GM12878 (cell line): ENCODE results near the gene SLC45A2. TPM values are rescaled to one million over a fixed set of nuclear protein-coding genes. Genes with fewer than 3 reads are reported as not detected.
A peak's percentile ranks its signal among the peaks of the same experiment; 100 is the strongest.

Source experiments
- ATAC-seq: fragments of 200-7000 bp; cut with Tn5 transposase; 3 replicates; pipeline ENCODE4 v1.9.1; 2020; ENCODE audit warnings: mild to moderate bottlenecking, moderate library complexity
- BruUV-seq: library from RNA; stranded (reverse); fragments of 400-500 nt; replicated peaks from 2 replicates; lab custom pipeline; 2021; lab: Mats Ljungman, UMichigan
- CTCF ChIA-PET: fragments of 300-600 bp; sonication (Branson Sonifier 250); formaldehyde crosslinking; extraction: SDS; loops from one replicate; lab custom pipeline; 2021; ENCODE audit warnings: inconsistent platforms; lab: Yijun Ruan, JAX
- POLR2A ChIA-PET: fragments of 350-600 bp; formaldehyde crosslinking; extraction: SDS; loops from one replicate; lab custom pipeline; 2021; ENCODE audit warnings: inconsistent platforms; lab: Charles Lee
- RAD21 ChIA-PET: fragments of 300-600 bp; sonication (Branson Sonifier 250); formaldehyde crosslinking; loops from one replicate; lab custom pipeline; 2023; ENCODE audit warnings: antibody characterized with exemption; ENCODE audit not compliant: unreplicated experiment; lab: Charles Lee
- SMC1A ChIA-PET: fragments of 300-600 bp; sonication (Branson Sonifier 250); formaldehyde crosslinking; loops from one replicate; lab custom pipeline; 2023; ENCODE audit not compliant: unreplicated experiment, uncharacterized antibody; lab: Charles Lee
- DNase-seq: peaks from one replicate; pipeline ENCODE4 v3.0.0-alpha.2; 2011; ENCODE audit warnings: low read depth, low spot score
- FAIRE-seq: peaks from 3 replicates; lab custom pipeline; 2011; peaks lifted over from hg19 to GRCh38; lab: Jason Lieb, UNC
- H2AFZ ChIP-seq: 2 replicates; pipeline ENCODE4 v1.6.0; 2011; ENCODE audit warnings: low read depth, low read length, control low read depth; ENCODE audit not compliant: control insufficient read depth
- H3K27ac ChIP-seq: 2 replicates; pipeline ENCODE4 v1.5.1; 2011; ENCODE audit warnings: control low read depth; ENCODE audit not compliant: control insufficient read depth, insufficient read depth
- H3K27me3 ChIP-seq, 2 experiments: replicated peaks in 1 of 2; 2 replicates each; pipeline versions ENCODE4 v1.6.0 to v1.6.1; 2011; ENCODE audit warnings: low read length in 1 of 2; ENCODE audit not compliant: control insufficient read depth in 2 of 2, insufficient read depth in 2 of 2
- H3K36me3 ChIP-seq, 2 experiments: 2 replicates each; pipeline ENCODE4 v1.5.1; 2011; ENCODE audit warnings: low read length in 1 of 2; ENCODE audit not compliant: control insufficient read depth in 2 of 2, insufficient read depth in 2 of 2
- H3K4me1 ChIP-seq: 2 replicates; pipeline ENCODE4 v1.6.1; 2011; ENCODE audit warnings: mild to moderate bottlenecking, low read length, moderate library complexity, mixed read lengths; ENCODE audit not compliant: control insufficient read depth, insufficient read depth
- H3K4me2 ChIP-seq: 2 replicates; pipeline ENCODE4 v1.6.0; 2011; ENCODE audit warnings: control low read depth; ENCODE audit not compliant: control insufficient read depth, insufficient read depth
- H3K4me3 ChIP-seq: fragments of 200-600 bp; sonication (generic); 2 replicates; pipeline ENCODE4 v1.5.1; 2016
- H3K79me2 ChIP-seq: 2 replicates; pipeline ENCODE4 v1.6.0; 2011; ENCODE audit warnings: low read length; ENCODE audit not compliant: control insufficient read depth, insufficient read depth
- H3K9ac ChIP-seq: 2 replicates; pipeline ENCODE4 v1.8.0; 2011; ENCODE audit warnings: low read length, control low read depth, mixed read lengths; ENCODE audit not compliant: control insufficient read depth, insufficient read depth
- H3K9me3 ChIP-seq: replicated peaks from 3 replicates; pipeline ENCODE4 v1.5.1; 2011; ENCODE audit warnings: mild to moderate bottlenecking, low read length; ENCODE audit not compliant: control insufficient read depth, insufficient read depth
- H4K20me1 ChIP-seq: 2 replicates; pipeline ENCODE4 v1.6.0; 2011; ENCODE audit not compliant: control insufficient read depth, insufficient read depth
- ASH2L ChIP-seq: fragments of 300-600, 200-600 bp; sonication (generic); IDR thresholded peaks from 2 replicates; pipeline ENCODE4 v1.6.1; 2017; ENCODE audit warnings: low read depth, mild to moderate bottlenecking, borderline replicate concordance
- BRCA1 ChIP-seq: IDR thresholded peaks from 2 replicates; pipeline ENCODE4 v1.6.1; 2011; ENCODE audit warnings: low read depth, low read length, improper control_type of control experiment
- CTCF ChIP-seq, 3 experiments: IDR thresholded peaks in 2 of 3; conservative IDR thresholded peaks in 1 of 3; 2 replicates each; pipeline ENCODE4 v1.5.1; 2011; ENCODE audit warnings: low read depth in 3 of 3, low read length in 3 of 3, mild to moderate bottlenecking in 3 of 3, control low read depth in 2 of 3, moderate library complexity in 2 of 3, inconsistent platforms in 1 of 3, mixed read lengths in 1 of 3; ENCODE audit not compliant: control insufficient read depth in 2 of 3, insufficient read depth in 1 of 3; ENCODE audit errors: extremely low read depth in 1 of 3
- CUX1 ChIP-seq: IDR thresholded peaks from 2 replicates; pipeline ENCODE4 v1.6.1; 2012; ENCODE audit warnings: improper control_type of control experiment, low read depth, low read length; ENCODE audit not compliant: insufficient replicate concordance
- ELK1 ChIP-seq: IDR thresholded peaks from 2 replicates; pipeline ENCODE4 v1.6.1; 2012; ENCODE audit warnings: low read depth, low read length, improper control_type of control experiment
- IKZF1 ChIP-seq: fragments of 450-650 bp; conservative IDR thresholded peaks from 2 replicates; pipeline ENCODE4 v1.6.1; 2017; ENCODE audit warnings: antibody characterized with exemption, mild to moderate bottlenecking
- MEF2B ChIP-seq: fragments of 450-650 bp; IDR thresholded peaks from 2 replicates; pipeline ENCODE4 v1.6.1; 2018; ENCODE audit warnings: mild to moderate bottlenecking, moderate library complexity; ENCODE audit not compliant: partially characterized antibody, poor library complexity, severe bottlenecking
- NBN ChIP-seq: fragments of 450-650 bp; IDR thresholded peaks from 2 replicates; pipeline ENCODE4 v1.6.1; 2016
- NFYB ChIP-seq: IDR thresholded peaks from 2 replicates; pipeline ENCODE4 v1.6.1; 2011; ENCODE audit warnings: low read depth, mild to moderate bottlenecking, low read length, improper control_type of control experiment, moderate library complexity; ENCODE audit not compliant: insufficient read depth
- PML ChIP-seq: IDR thresholded peaks from 2 replicates; pipeline ENCODE4 v1.6.1; 2012; ENCODE audit warnings: low read length, inconsistent platforms
- POLR2A ChIP-seq: IDR thresholded peaks from 2 replicates; pipeline ENCODE4 v1.6.1; 2011; ENCODE audit warnings: low read depth, mild to moderate bottlenecking, low read length
- RBBP5 ChIP-seq: fragments of 200-600 bp; sonication (generic); conservative IDR thresholded peaks from 2 replicates; pipeline ENCODE4 v1.6.1; 2016
- ZSCAN29 ChIP-seq: fragments of 450-650 bp; IDR thresholded peaks from 2 replicates; pipeline ENCODE4 v1.6.1; 2017; ENCODE audit warnings: mild to moderate bottlenecking, moderate library complexity
- WGBS: methylation state at CpG from one replicate; pipeline ENCODE4 v1.1.6; 2016; ENCODE audit warnings: low lambda C conversion rate; ENCODE audit not compliant: insufficient replicate concordance, insufficient coverage; ENCODE audit errors: missing lambda C conversion rate; 5-methylcytosine and 5-hydroxymethylcytosine counted together
- in situ Hi-C: fragments of 300-500 bp; cut with MboI; formaldehyde crosslinking; loops from 9 replicates; pipeline ENCODE4 v1.14.3; 2018; ENCODE audit warnings: mixed read lengths
- intact Hi-C: fragments of 100-400 bp; cut with micrococcal nuclease; formaldehyde crosslinking; loops from one replicate; pipeline ENCODE4 v1.14.2; 2022; ENCODE audit not compliant: unreplicated experiment
- polyA plus RNA-seq, 11 experiments: library from polyadenylated mRNA; depleted of rRNA in 4 of 11; unstranded in 6 of 11; stranded (reverse) in 5 of 11; fragments of >200 nt; fragmentation: Nextera tagmentation in 4 of 11; fragmentation: Illumina TruSeq in 1 of 11; extraction: Ambion mirVana in 4 of 11; extraction: Trizol in 1 of 11; gene quantifications; 1 replicate in 1 of 11; 2 replicates in 10 of 11; pipeline versions ENCODE4 v1.2.1 to v1.2.3, GENCODE V29; 2011 to 2016; ENCODE audit warnings: inconsistent platforms in 2 of 11, missing spikeins in 2 of 11, low read depth in 1 of 11
- total RNA-seq, 4 experiments: library from RNA; depleted of rRNA in 3 of 4; stranded (reverse); fragments of >200 nt in 3 of 4; fragmentation: Illumina TruSeq in 1 of 4; extraction: Trizol in 1 of 4; gene quantifications; 2 replicates each; pipeline versions ENCODE4 v1.2.1 to v1.2.3, GENCODE V29; 2013 to 2021

SLC45A2 gene
- total and polyA plus RNA-seq, 10 of the 15 experiments (the other 5 are each of a cell fraction or from before 2014, with no cell fraction given) = 0.06 to 0.07 TPM; not detected in 8

- TF ChIP-seq MEF2B (peak; percentile 37), POLR2A (no peak)
- TF ChIP-seq, all 136 proteins: peak for 9
Measured at GRCh38 chr5:33934176-33934575, 50.3 kb downstream of the SLC45A2 start (continued).

- ChIA-PET SMC1A (interaction anchor here (0.7 to 7.4 kb wide), 42 partner anchors 11 to 767 kb away, joined by 3 to 80 read pairs (median 5); partner anchors contain the start of genes ADAMTS12 and TARS1), RAD21 (interaction anchor here (0.7 to 8.8 kb wide), 37 partner anchors 8 to 501 kb away, joined by 3 to 111 read pairs (median 5); partner anchors contain the start of genes ADAMTS12 and TARS1), CTCF (interaction anchor here (0.6 to 6.6 kb wide), 55 partner anchors 8 to 511 kb away, joined by 3 to 96 read pairs (median 4); partner anchors contain the start of genes ADAMTS12 and TARS1), POLR2A (interaction anchor here (0.5 to 2.4 kb wide), 5 partner anchors 87 to 498 kb away, joined by 3 to 9 read pairs (median 5); no protein-coding TSS in a partner anchor)
- Histone ChIP-seq H3K9me3 (no peaks in the 10 kb centered on the region; the same call in 2 of the 3 replicates), H3K27me3 (no peaks in the 10 kb centered on the region; a peak in 1 of 4 replicates), H3K4me1 (peaks cover 29% of the 10 kb centered on the region), H3K4me2 (peak overlapping the region; percentile 82), H3K79me2 (no peaks in the 10 kb centered on the region), H3K36me3 (no peaks in the 10 kb centered on the region), H3K27ac (peak overlapping the region; percentile 90), H3K4me3 (no peak overlapping the region), H4K20me1 (no peaks in the 10 kb centered on the region), H2AFZ (peak overlapping the region; percentile 55), H3K9ac (peak overlapping the region; percentile 47)
- FAIRE-seq (peak; percentile 90), DNase-seq (peak; percentile 77), ATAC-seq (peak; percentile 90)
- WGBS = 46% methylated on average over 3 of the region's 3 CpGs
- BruUV-seq = no TSS peak
- in situ Hi-C loops (loop anchor here (5.0 kb wide), 1 partner anchor 491 kb away; the partner anchor contains the start of gene TARS1), intact Hi-C loops (loop anchor here (1.0 to 2.0 kb wide), 6 partner anchors 83 to 497 kb away; partner anchors contain the start of gene TARS1)
- TF ChIP-seq CUX1 (peak; percentile 18), BRCA1 (no peak), ASH2L (no peak), NFYB (no peak), CTCF (IDR thresholded peaks at IDR 0.05 in 2 of 3, conservative IDR thresholded peaks at IDR 0.05 in 1 of 3; ENCODE audit: control insufficient read depth in 2 of 3, extremely low read depth in 1 of 3, insufficient read depth in 1 of 3, low read depth in 3 of 3, low read length in 3 of 3) (no peak), PML (peak; percentile 48), ZSCAN29 (no peak), NBN (peak; percentile 52), ELK1 (no peak), IKZF1 (peak; percentile 82), RBBP5 (no peak)
Measured at GRCh38 chr5:33933723-33934169, 50.7 kb downstream of the SLC45A2 start.
